ENCODE data around the gene ABCA4.

DNA sequence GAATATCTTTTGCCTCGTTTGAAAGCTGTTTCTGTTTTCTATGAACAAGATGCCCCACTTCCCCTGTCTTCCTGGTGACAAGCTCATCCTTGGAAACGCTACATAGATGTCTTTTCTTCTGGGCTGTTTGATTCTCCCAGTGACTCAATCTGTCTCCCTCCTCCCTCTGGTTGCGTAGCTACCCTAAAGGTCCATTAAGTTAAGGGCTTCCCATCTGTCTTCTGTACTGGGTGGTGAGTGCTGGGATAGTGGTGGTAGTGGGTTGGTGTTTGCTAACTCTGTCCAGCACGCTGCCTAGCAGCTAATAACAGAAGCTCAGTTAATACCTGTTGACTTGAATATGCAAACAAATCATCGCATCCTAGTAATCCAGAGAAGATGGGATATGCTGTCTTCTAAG lies 161.5 kb downstream of the ABCA4 start:
- TF ChIP-seq CTCF (IDR thresholded peaks at IDR 0.05; ENCODE audit: poor library complexity) (no peak), EZH2 (IDR thresholded peaks at IDR 0.05; ENCODE audit: borderline replicate concordance) (no peak)
